ENCODE results near the gene UBL4B.

Gene UBL4B

GRCh38 chr1:110085671-110086070 lies 26.6 kb upstream of the UBL4B start:
- DNase-seq (ENCODE audit: low read depth), result no peak

GRCh38 chr1:110086961-110087360 lies 25.3 kb upstream of the UBL4B start:
- DNase-seq (ENCODE audit: low read depth), result no peak

GRCh38 chr1:110087812-110088738 lies 24.2 kb upstream of the UBL4B start:
- DNase-seq (ENCODE audit: low read depth), result no peak

GRCh38 chr1:110088739-110089316 lies 23.4 kb upstream of the UBL4B start:
- DNase-seq (ENCODE audit: low read depth), result no peak

GRCh38 chr1:110089561-110090275 lies 22.5 kb upstream of the UBL4B start:
- DNase-seq (ENCODE audit: low read depth), result no peak

- no peak for DNase-seq (ENCODE audit: low read depth)
These were observed 20.9 kb upstream of the UBL4B start for GRCh38 chr1:110091381-110091780.

GRCh38 chr1:110091791-110092190 lies 20.5 kb upstream of the UBL4B start:
- DNase-seq (ENCODE audit: low read depth), result no peak

GRCh38 chr1:110092991-110093390 lies 19.3 kb upstream of the UBL4B start:
- DNase-seq (ENCODE audit: low read depth), result no peak

- no peak for DNase-seq (ENCODE audit: low read depth)
These were observed 17.1 kb upstream of the UBL4B start for GRCh38 chr1:110094931-110095654.

- no peak for DNase-seq (ENCODE audit: low read depth)
These were observed 14.6 kb upstream of the UBL4B start for GRCh38 chr1:110097507-110098221.

GRCh38 chr1:110098222-110099026 lies 13.8 kb upstream of the UBL4B start:
- DNase-seq (ENCODE audit: low read depth), result no peak

- DNase-seq (ENCODE audit: low read depth), result no peak
These were observed 11.9 kb upstream of the UBL4B start for GRCh38 chr1:110100335-110100734.

- no peak for DNase-seq (ENCODE audit: low read depth)
These were observed 10.2 kb upstream of the UBL4B start for GRCh38 chr1:110102081-110102480.

- peak; percentile 20 for DNase-seq (ENCODE audit: low read depth)
These were observed 6.0 kb upstream of the UBL4B start for GRCh38 chr1:110106013-110106941.

GRCh38 chr1:110107867-110108469 lies 4.3 kb upstream of the UBL4B start:
- DNase-seq (ENCODE audit: low read depth), result no peak

GRCh38 chr1:110111081-110111480 lies 1.2 kb upstream of the UBL4B start:
- no peak for DNase-seq (ENCODE audit: low read depth)

GRCh38 chr1:110112656-110113055 lies 413 bp downstream of the UBL4B start:
- DNase-seq (ENCODE audit: low read depth), result no peak

- no peak for DNase-seq (ENCODE audit: low read depth)
These were observed 1.3 kb downstream of the UBL4B start for GRCh38 chr1:110113551-110113950.

GRCh38 chr1:110114173-110114572 lies 1.9 kb downstream of the UBL4B start:
- no peak for DNase-seq (ENCODE audit: low read depth)

Measured in stimulated activated CD8-positive, alpha-beta memory T cell treated with anti-CD3 and anti-CD28 coated beads, Interleukin-7, amount 100 ng/mL, for 24 hours (primary cell).